GM23338 (cell line): ENCODE measurements around the gene KEAP1. TPM values are rescaled to one million over a fixed set of nuclear protein-coding genes. Genes with fewer than 3 reads are reported as not detected.

Experiments used
- ATAC-seq: fragments of 200-7000 bp; cut with Tn5 transposase; 3 replicates; pipeline ENCODE4 v1.9.1; 2020
- DNase-seq: peaks from one replicate; pipeline ENCODE4 v3.0.0-alpha.2; 2015; ENCODE audit warnings: low spot score
- H2AFZ ChIP-seq: fragments of 200-600 bp; sonication (generic); 2 replicates; pipeline ENCODE4 v1.8.0; 2016; ENCODE audit warnings: antibody characterized with exemption, mild to moderate bottlenecking, moderate library complexity
- H3F3A ChIP-seq: fragments of 200-600 bp; sonication (generic); replicated peaks from 2 replicates; pipeline ENCODE4 v1.8.0; 2017; ENCODE audit warnings: antibody characterized with exemption, mixed run types, low read depth
- H3K27ac ChIP-seq: fragments of 200-600 bp; sonication (generic); 2 replicates; pipeline ENCODE4 v1.6.1; 2016; ENCODE audit warnings: low read depth
- H3K27me3 ChIP-seq: fragments of 200-600 bp; sonication (generic); 2 replicates; pipeline ENCODE4 v1.8.0; 2016; ENCODE audit warnings: mild to moderate bottlenecking, mixed run types, moderate library complexity; ENCODE audit not compliant: insufficient read depth
- H3K36me3 ChIP-seq: fragments of 200-600 bp; sonication (generic); 2 replicates; pipeline ENCODE4 v1.8.0; 2016; ENCODE audit warnings: mild to moderate bottlenecking; ENCODE audit not compliant: insufficient read depth
- H3K4me1 ChIP-seq: fragments of 200-600 bp; sonication (generic); 2 replicates; pipeline ENCODE4 v1.8.0; 2016; ENCODE audit warnings: mild to moderate bottlenecking, moderate library complexity; ENCODE audit not compliant: insufficient read depth
- H3K4me2 ChIP-seq: fragments of 200-600 bp; sonication (generic); 2 replicates; pipeline ENCODE4 v1.7.1; 2017; ENCODE audit warnings: mixed run types
- H3K4me3 ChIP-seq: fragments of 200-600 bp; sonication (generic); 2 replicates; pipeline ENCODE4 v1.6.1; 2016; ENCODE audit warnings: mixed run types
- H3K79me2 ChIP-seq: fragments of 200-600 bp; sonication (generic); replicated peaks from 2 replicates; pipeline ENCODE4 v1.8.0; 2017; ENCODE audit warnings: mild to moderate bottlenecking; ENCODE audit not compliant: insufficient read depth
- H3K9me2 ChIP-seq: fragments of 200-600 bp; sonication (generic); 2 replicates; pipeline ENCODE4 v1.8.0; 2017; ENCODE audit not compliant: insufficient read depth
- H4K20me1 ChIP-seq: fragments of 200-600 bp; sonication (generic); replicated peaks from 2 replicates; pipeline ENCODE4 v1.8.0; 2017; ENCODE audit warnings: mild to moderate bottlenecking; ENCODE audit not compliant: insufficient read depth
- H3K27ac Mint-ChIP-seq: 2 replicates; pipeline ENCODE4 v1.8.0; 2020; ENCODE audit warnings: inconsistent platforms, mild to moderate bottlenecking, moderate library complexity, mixed read lengths
- H3K27me3 Mint-ChIP-seq: 3 replicates; pipeline ENCODE4 v1.8.0; 2022; ENCODE audit warnings: low read depth, mild to moderate bottlenecking, moderate library complexity, mixed read lengths, inconsistent platforms; ENCODE audit not compliant: insufficient read depth, poor library complexity
- H3K36me3 Mint-ChIP-seq: 3 replicates; pipeline ENCODE4 v1.8.0; 2021; ENCODE audit warnings: low read depth, mild to moderate bottlenecking, inconsistent platforms, moderate library complexity, mixed read lengths
- H3K4me1 Mint-ChIP-seq: 3 replicates; pipeline ENCODE4 v1.8.0; 2020; ENCODE audit warnings: mild to moderate bottlenecking, inconsistent platforms, mixed read lengths
- H3K4me3 Mint-ChIP-seq: 3 replicates; pipeline ENCODE4 v1.8.0; 2021; ENCODE audit warnings: moderate library complexity, mild to moderate bottlenecking, inconsistent platforms, mixed read lengths
- H3K9me3 Mint-ChIP-seq: 3 replicates; pipeline ENCODE4 v1.8.0; 2020; ENCODE audit warnings: moderate library complexity, mild to moderate bottlenecking, inconsistent platforms, mixed read lengths
- CREB1 ChIP-seq: fragments of 250-450 bp; sonication (Bioruptor Pico); IDR thresholded peaks from 2 replicates; pipeline ENCODE4 v1.5.0; 2020; ENCODE audit warnings: low read depth, mild to moderate bottlenecking, moderate library complexity
- EZH2 ChIP-seq: fragments of 200-600 bp; sonication (generic); IDR thresholded peaks from one replicate; pipeline ENCODE4 v1.8.0; 2017; ENCODE audit warnings: antibody characterized with exemption, mild to moderate bottlenecking, low read depth; ENCODE audit not compliant: unreplicated experiment
- STAT1 ChIP-seq: IDR thresholded peaks from one replicate; pipeline ENCODE4 v1.6.1; 2016; ENCODE audit warnings: antibody characterized with exemption; ENCODE audit not compliant: unreplicated experiment
- ZNF114 ChIP-seq: fragments of 250-450 bp; sonication (Bioruptor Pico); IDR thresholded peaks from 2 replicates; pipeline ENCODE4 v1.5.0; 2020; ENCODE audit warnings: mild to moderate bottlenecking, moderate library complexity
- ZNF331 ChIP-seq: fragments of 250-450 bp; sonication (Bioruptor Pico); IDR thresholded peaks from 2 replicates; pipeline ENCODE4 v1.5.0; 2020; ENCODE audit warnings: low read depth, mild to moderate bottlenecking, moderate library complexity
- polyA plus RNA-seq: library from polyadenylated mRNA; unstranded; fragments of >200 nt; fragmentation: Nextera tagmentation; extraction: Ambion mirVana; gene quantifications from 2 replicates; pipeline ENCODE4 v1.2.1, GENCODE V29; 2016
- total RNA-seq: library from RNA; depleted of rRNA; stranded (reverse); fragments of >200 nt; shearing (Covaris generic); gene quantifications from 2 replicates; pipeline ENCODE4 v1.2.3, GENCODE V29; 2014
- TF ChIP-seq, protein P1 (sequence below): IDR thresholded peaks from one replicate; pipeline ENCODE4 v1.6.1; 2018; ENCODE audit warnings: antibody characterized with exemption; ENCODE audit not compliant: unreplicated experiment
- TF ChIP-seq, protein P2 (sequence below): fragments of 250-450 bp; sonication (Bioruptor Pico); IDR thresholded peaks from 2 replicates; pipeline ENCODE4 v1.5.0; 2020; ENCODE audit warnings: mild to moderate bottlenecking, moderate library complexity

KEAP1 gene
- total and polyA plus RNA-seq, 2 experiments from 2014 or later: 57.8 to 77.5 TPM

DNA sequence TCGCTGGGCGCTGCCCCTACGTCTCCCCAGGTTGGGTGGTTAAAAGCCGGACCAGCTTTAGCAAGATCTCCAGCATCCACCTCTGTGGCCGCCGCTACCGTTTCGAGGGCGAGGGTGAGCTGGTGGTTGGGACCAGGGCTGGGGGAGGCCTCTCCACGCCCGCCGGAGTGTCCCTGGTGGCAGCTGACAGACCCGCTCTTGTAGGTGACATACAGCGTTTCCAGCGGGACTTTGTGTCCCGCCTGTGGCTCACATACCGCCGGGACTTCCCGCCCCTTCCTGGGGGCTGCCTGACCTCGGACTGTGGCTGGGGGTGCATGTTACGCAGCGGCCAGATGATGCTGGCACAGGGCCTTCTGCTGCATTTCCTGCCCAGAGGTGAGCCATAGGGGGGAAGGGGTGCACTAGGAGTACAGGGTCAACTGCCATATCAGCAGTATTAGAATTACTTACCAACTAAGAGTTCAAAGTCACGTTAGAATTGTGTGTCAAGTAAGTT is 41.6 kb upstream of the KEAP1 start:
- Histone ChIP-seq H3K9me2 (no peaks in the 10 kb centered on the region), H3K27ac (no peak overlapping the region), H3K4me2 (peak overlapping the region; percentile 82), H3K4me1 (no peaks in the 10 kb centered on the region; the same call in 1 of the 2 replicates), H3K27me3 (no peaks in the 10 kb centered on the region), H2AFZ (no peak overlapping the region), H3F3A (0 out of 2 replicates have a peak, but pooled peaks cover 12% of the 10 kb centered on the region), H4K20me1 (peaks cover 3% of the 10 kb centered on the region; the same call in 1 of the 2 replicates), H3K79me2 (peaks cover 17% of the 10 kb centered on the region), H3K4me3 (peak overlapping the region; percentile 85), H3K36me3 (0 out of 2 replicates have a peak, but pooled peaks cover 3% of the 10 kb centered on the region)
- Mint-ChIP-seq H3K27ac (no peak overlapping the region), H3K9me3 (no peaks in the 10 kb centered on the region), H3K36me3 (peaks cover 24% of the 10 kb centered on the region), H3K4me3 (peak overlapping the region; percentile 87), H3K4me1 (no peaks in the 10 kb centered on the region), H3K27me3 (peaks cover 6% of the 10 kb centered on the region)
- peak; percentile 29 for DNase-seq
- no peak for ATAC-seq
- TF ChIP-seq ZNF331 (CRISPR knock-in tag): no peak
- TF ChIP-seq, protein P1, sequence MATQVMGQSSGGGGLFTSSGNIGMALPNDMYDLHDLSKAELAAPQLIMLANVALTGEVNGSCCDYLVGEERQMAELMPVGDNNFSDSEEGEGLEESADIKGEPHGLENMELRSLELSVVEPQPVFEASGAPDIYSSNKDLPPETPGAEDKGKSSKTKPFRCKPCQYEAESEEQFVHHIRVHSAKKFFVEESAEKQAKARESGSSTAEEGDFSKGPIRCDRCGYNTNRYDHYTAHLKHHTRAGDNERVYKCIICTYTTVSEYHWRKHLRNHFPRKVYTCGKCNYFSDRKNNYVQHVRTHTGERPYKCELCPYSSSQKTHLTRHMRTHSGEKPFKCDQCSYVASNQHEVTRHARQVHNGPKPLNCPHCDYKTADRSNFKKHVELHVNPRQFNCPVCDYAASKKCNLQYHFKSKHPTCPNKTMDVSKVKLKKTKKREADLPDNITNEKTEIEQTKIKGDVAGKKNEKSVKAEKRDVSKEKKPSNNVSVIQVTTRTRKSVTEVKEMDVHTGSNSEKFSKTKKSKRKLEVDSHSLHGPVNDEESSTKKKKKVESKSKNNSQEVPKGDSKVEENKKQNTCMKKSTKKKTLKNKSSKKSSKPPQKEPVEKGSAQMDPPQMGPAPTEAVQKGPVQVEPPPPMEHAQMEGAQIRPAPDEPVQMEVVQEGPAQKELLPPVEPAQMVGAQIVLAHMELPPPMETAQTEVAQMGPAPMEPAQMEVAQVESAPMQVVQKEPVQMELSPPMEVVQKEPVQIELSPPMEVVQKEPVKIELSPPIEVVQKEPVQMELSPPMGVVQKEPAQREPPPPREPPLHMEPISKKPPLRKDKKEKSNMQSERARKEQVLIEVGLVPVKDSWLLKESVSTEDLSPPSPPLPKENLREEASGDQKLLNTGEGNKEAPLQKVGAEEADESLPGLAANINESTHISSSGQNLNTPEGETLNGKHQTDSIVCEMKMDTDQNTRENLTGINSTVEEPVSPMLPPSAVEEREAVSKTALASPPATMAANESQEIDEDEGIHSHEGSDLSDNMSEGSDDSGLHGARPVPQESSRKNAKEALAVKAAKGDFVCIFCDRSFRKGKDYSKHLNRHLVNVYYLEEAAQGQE: no peak

DNA sequence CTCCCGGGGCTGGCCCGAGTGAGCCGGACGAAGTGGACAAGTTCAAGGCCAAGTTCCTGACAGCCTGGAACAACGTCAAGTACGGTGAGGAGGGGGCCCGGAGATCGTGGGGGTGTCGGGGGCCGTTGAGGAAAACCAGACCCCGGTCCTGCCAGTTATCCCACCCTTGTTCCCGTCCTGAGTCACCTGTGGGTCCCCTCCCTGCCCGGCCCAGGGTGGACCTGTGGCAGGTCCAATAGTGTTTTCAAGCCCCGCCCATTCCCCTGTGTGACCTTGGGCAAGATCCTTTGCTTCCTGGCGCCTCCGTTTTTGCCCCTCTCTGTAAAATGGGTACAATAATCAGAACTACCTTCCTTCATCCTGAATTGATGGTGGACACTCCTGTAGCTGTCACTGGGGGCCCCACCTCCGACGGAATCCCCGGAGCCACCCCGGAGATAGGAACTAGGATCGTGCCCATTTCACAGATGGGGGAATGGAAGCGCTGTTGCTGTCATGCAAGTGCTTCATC is 41.1 kb upstream of the KEAP1 start:
- H3K79me2 ChIP-seq: peaks cover 17% of the 10 kb centered on the region
- H3K36me3 ChIP-seq: no peaks in the 10 kb centered on the region
- H3K4me2 ChIP-seq: peak overlapping the region; percentile 82
- peak overlapping the region; percentile 69; the same call in 1 of the 2 replicates for H2AFZ ChIP-seq
- Mint-ChIP-seq H3K9me3 (no peaks in the 10 kb centered on the region), H3K4me1 (no peaks in the 10 kb centered on the region), H3K36me3 (peaks cover 19% of the 10 kb centered on the region; the same call in 2 of the 3 replicates), H3K4me3 (peak overlapping the region; percentile 87), H3K27ac (no peak overlapping the region), H3K27me3 (peaks cover 6% of the 10 kb centered on the region)
- H3K27me3 ChIP-seq: no peaks in the 10 kb centered on the region
- peak overlapping the region; percentile 85 for H3K4me3 ChIP-seq
- no peaks in the 10 kb centered on the region; the same call in 1 of the 2 replicates for H3K4me1 ChIP-seq
- H3K9me2 ChIP-seq: no peaks in the 10 kb centered on the region
- DNase-seq (peak; percentile 37), ATAC-seq (peak; percentile 6)
- H3K27ac ChIP-seq: no peak overlapping the region
- peaks cover 3% of the 10 kb centered on the region; the same call in 1 of the 2 replicates for H4K20me1 ChIP-seq
- H3F3A ChIP-seq: 0 out of 2 replicates have a peak, but pooled peaks cover 12% of the 10 kb centered on the region
- TF ChIP-seq ZNF114 (CRISPR knock-in tag) (no peak), STAT1 (no peak), CREB1 (no peak), EZH2 (no peak)
- TF ChIP-seq, protein P1: no peak
- TF ChIP-seq, protein P2, sequence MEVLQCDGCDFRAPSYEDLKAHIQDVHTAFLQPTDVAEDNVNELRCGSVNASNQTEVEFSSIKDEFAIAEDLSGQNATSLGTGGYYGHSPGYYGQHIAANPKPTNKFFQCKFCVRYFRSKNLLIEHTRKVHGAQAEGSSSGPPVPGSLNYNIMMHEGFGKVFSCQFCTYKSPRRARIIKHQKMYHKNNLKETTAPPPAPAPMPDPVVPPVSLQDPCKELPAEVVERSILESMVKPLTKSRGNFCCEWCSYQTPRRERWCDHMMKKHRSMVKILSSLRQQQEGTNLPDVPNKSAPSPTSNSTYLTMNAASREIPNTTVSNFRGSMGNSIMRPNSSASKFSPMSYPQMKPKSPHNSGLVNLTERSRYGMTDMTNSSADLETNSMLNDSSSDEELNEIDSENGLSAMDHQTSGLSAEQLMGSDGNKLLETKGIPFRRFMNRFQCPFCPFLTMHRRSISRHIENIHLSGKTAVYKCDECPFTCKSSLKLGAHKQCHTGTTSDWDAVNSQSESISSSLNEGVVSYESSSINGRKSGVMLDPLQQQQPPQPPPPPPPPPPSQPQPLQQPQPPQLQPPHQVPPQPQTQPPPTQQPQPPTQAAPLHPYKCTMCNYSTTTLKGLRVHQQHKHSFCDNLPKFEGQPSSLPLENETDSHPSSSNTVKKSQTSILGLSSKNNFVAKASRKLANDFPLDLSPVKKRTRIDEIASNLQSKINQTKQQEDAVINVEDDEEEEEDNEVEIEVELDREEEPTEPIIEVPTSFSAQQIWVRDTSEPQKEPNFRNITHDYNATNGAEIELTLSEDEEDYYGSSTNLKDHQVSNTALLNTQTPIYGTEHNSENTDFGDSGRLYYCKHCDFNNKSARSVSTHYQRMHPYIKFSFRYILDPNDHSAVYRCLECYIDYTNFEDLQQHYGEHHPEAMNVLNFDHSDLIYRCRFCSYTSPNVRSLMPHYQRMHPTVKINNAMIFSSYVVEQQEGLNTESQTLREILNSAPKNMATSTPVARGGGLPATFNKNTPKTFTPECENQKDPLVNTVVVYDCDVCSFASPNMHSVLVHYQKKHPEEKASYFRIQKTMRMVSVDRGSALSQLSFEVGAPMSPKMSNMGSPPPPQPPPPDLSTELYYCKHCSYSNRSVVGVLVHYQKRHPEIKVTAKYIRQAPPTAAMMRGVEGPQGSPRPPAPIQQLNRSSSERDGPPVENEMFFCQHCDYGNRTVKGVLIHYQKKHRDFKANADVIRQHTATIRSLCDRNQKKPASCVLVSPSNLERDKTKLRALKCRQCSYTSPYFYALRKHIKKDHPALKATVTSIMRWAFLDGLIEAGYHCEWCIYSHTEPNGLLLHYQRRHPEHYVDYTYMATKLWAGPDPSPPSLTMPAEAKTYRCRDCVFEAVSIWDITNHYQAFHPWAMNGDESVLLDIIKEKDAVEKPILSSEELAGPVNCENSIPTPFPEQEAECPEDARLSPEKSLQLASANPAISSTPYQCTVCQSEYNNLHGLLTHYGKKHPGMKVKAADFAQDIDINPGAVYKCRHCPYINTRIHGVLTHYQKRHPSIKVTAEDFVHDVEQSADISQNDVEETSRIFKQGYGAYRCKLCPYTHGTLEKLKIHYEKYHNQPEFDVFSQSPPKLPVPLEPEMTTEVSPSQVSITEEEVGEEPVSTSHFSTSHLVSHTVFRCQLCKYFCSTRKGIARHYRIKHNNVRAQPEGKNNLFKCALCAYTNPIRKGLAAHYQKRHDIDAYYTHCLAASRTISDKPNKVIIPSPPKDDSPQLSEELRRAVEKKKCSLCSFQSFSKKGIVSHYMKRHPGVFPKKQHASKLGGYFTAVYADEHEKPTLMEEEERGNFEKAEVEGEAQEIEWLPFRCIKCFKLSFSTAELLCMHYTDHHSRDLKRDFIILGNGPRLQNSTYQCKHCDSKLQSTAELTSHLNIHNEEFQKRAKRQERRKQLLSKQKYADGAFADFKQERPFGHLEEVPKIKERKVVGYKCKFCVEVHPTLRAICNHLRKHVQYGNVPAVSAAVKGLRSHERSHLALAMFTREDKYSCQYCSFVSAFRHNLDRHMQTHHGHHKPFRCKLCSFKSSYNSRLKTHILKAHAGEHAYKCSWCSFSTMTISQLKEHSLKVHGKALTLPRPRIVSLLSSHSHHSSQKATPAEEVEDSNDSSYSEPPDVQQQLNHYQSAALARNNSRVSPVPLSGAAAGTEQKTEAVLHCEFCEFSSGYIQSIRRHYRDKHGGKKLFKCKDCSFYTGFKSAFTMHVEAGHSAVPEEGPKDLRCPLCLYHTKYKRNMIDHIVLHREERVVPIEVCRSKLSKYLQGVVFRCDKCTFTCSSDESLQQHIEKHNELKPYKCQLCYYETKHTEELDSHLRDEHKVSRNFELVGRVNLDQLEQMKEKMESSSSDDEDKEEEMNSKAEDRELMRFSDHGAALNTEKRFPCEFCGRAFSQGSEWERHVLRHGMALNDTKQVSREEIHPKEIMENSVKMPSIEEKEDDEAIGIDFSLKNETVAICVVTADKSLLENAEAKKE: no peak
